Measurements from ENCODE around the gene OR51V1.
"Not testable (repeated sequence)": the region's sequence is repeated elsewhere in the genome, so short reads cannot be mapped to it uniquely, and the experiment has no call there.

The OR51V1 gene, protein sequence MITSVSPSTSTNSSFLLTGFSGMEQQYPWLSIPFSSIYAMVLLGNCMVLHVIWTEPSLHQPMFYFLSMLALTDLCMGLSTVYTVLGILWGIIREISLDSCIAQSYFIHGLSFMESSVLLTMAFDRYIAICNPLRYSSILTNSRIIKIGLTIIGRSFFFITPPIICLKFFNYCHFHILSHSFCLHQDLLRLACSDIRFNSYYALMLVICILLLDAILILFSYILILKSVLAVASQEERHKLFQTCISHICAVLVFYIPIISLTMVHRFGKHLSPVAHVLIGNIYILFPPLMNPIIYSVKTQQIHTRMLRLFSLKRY

DNA sequence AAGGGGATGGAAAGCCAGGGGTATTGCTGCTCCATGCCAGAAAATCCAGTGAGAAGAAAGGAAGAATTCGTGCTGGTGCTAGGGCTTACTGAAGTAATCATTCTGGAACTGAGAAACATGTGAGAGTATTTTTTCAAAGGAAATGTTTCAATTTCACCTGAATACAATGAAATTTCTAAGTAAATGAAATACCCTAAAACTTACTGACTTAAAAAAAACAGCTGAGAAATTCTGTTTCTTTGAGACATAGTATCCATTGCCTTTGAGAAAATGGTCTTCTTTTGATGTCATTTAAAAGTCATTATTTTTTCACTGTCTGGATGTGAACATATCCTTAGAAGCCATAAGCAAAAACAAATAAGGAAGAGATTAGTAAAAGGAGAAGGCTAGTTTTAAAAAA, at the start of gene OR51V1:
TSS of gene OR51V1 (minus strand) at position 101 of the 400 bp plus-strand sequence. CDS start at position 101, 0 bp downstream.
- TF ChIP-seq MYC (IDR thresholded peaks at IDR 0.05; ENCODE audit: low read depth, low read length) (no peak), POLR2A (IDR thresholded peaks at IDR 0.05; ENCODE audit: extremely low read depth, insufficient read length) (no peak)
- TF ChIP-seq, protein P1, sequence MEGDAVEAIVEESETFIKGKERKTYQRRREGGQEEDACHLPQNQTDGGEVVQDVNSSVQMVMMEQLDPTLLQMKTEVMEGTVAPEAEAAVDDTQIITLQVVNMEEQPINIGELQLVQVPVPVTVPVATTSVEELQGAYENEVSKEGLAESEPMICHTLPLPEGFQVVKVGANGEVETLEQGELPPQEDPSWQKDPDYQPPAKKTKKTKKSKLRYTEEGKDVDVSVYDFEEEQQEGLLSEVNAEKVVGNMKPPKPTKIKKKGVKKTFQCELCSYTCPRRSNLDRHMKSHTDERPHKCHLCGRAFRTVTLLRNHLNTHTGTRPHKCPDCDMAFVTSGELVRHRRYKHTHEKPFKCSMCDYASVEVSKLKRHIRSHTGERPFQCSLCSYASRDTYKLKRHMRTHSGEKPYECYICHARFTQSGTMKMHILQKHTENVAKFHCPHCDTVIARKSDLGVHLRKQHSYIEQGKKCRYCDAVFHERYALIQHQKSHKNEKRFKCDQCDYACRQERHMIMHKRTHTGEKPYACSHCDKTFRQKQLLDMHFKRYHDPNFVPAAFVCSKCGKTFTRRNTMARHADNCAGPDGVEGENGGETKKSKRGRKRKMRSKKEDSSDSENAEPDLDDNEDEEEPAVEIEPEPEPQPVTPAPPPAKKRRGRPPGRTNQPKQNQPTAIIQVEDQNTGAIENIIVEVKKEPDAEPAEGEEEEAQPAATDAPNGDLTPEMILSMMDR (IDR thresholded peaks at IDR 0.05; ENCODE audit: low read depth, low read length) = no peak
- TF ChIP-seq, protein P2, sequence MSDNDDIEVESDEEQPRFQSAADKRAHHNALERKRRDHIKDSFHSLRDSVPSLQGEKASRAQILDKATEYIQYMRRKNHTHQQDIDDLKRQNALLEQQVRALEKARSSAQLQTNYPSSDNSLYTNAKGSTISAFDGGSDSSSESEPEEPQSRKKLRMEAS (IDR thresholded peaks at IDR 0.05; ENCODE audit: low read depth, low read length) = no peak

DNA sequence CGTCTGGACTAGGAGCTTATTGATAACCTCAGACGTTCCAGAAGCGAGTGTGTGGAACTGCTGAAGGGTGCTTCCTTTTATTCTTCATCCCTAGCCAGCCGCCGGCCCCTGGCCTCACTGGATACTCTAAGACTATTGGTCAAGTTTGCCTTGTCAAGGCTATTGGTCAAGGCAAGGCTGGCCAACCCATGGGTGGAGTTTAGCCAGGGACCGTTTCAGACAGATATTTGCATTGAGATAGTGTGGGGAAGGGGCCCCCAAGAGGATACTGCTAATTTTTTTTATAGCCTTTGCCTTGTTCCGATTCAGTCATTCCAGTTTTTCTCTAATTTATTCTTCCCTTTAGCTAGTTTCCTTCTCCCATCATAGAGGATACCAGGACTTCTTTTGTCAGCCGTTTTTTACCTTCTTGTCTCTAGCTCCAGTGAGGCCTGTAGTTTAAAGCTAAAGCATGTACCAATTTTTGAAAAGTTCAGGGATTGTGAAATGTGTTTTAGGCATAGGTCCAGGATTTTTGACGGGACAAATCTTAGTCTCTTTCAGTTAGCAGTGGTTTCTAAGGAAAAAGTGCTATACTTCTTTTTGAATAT, 49.4 kb upstream of the OR51V1 start, which contains the start of gene HBG1:
TSS of gene HBG1 (minus strand) at position 51 of the 590 bp plus-strand sequence. CDS start 53 bp downstream, outside the sequence.
- not testable (repeated sequence) for DNase-seq (ENCODE audit: low read depth); H3K4me3 ChIP-seq (ENCODE audit: low read depth, low read length)

More for the DNA sequence above, at the start of gene OR51V1:
- no peak within 1 kb of the TSS for H3K4me3 ChIP-seq (ENCODE audit: low read depth, low read length)
- DNase-seq (ENCODE audit: low read depth) = no peak

DNA sequence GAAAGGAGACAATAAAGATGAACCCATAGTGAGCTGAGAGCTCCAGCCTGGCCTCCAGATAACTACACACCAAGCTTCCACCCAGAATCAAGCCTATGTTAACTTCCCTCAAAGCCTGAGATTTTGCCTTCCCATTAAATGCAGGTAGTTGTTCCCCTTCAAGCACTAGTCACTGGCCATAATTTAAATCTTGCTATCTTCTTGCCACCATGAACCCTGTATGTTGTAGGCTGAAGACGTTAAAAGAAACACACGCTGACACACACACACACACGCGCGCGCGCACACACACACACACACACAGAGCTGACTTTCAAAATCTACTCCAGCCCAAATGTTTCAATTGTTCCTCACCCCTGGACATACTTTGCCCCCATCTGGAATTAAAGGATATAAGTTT, 48.0 kb upstream of the OR51V1 start:
- not testable (repeated sequence) for H3K4me3 ChIP-seq (ENCODE audit: low read depth, low read length); DNase-seq (ENCODE audit: low read depth)

DNA sequence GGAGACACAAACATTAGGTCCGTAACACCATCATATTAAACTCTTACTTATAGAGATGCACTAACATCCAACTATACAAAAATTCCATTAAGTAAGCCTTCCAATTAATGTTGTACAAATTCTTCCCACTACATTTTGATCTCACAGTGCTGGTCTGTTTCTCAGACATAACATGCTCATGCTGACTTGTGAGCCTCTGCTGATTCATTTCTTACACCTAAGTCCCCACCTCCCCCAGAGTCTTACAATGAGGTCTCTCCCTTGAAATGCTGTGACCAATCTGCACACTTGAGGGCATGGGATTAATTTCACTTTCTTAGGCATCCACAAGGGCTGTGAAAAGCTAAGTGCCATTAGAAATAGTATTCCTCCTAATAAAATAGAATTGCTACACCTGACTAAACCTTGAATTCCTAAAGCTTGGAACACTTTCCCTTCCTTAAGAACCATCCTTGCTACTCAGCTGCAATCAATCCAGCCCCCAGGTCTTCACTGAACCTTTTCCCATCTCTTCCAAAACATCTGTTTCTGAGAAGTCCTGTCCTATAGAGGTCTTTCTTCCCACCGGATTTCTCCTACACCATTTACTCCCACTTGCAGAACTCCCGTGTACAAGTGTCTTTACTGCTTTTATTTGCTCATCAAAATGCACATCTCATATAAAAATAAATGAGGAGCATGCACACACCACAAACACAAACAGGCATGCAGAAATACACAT, 47.1 kb upstream of the OR51V1 start:
- no peak for DNase-seq (ENCODE audit: low read depth)
- TF ChIP-seq, protein P1 (IDR thresholded peaks at IDR 0.05; ENCODE audit: low read depth, low read length) = no peak
- TF ChIP-seq POLR2A (IDR thresholded peaks at IDR 0.05; ENCODE audit: extremely low read depth, insufficient read length) = no peak
- TF ChIP-seq MYC (IDR thresholded peaks at IDR 0.05; ENCODE audit: low read depth, low read length) = no peak
- TF ChIP-seq, protein P2 (IDR thresholded peaks at IDR 0.05; ENCODE audit: low read depth, low read length) = no peak
- no peak overlapping the region for H3K4me3 ChIP-seq (ENCODE audit: low read depth, low read length)

DNA sequence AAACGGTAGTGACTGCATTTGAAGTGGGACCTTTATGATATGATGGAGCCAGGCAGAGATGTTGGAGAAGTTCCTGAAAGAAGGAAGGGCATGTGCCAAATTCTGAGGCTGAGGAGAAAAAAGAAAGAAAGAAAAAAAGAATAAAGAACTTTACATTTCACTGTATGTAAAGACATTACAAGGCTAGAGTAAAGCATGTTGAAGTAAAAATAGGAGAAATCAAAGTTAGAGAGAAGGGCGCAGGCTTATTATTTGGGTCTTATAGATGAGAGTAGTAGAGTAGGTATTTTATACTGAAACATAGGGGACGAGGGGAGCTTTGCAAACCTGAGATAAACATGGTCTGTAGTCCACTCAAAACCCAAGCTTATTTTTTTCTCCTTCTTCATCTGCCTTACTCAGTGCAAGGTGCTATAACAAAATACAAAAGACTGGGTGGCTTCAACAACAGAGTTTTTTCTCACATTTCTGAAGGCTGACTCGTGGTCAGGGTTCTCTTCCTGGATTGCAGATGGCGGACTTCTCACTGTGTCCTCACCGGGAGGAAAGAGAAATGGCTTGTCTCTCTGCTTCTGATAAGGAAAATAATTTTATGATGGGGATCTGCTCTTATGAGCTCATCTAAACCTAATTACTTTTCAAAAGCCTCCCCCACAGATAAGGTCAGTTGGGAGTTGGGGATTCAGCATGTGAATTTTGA, 46.4 kb upstream of the OR51V1 start:
- no peak for DNase-seq (ENCODE audit: low read depth)
- H3K4me3 ChIP-seq (ENCODE audit: low read depth, low read length) = no peak overlapping the region
- TF ChIP-seq, protein P2 (IDR thresholded peaks at IDR 0.05; ENCODE audit: low read depth, low read length) = no peak
- TF ChIP-seq, protein P1 (IDR thresholded peaks at IDR 0.05; ENCODE audit: low read depth, low read length) = no peak
- TF ChIP-seq POLR2A (IDR thresholded peaks at IDR 0.05; ENCODE audit: extremely low read depth, insufficient read length) (no peak), MYC (IDR thresholded peaks at IDR 0.05; ENCODE audit: low read depth, low read length) (no peak)

DNA sequence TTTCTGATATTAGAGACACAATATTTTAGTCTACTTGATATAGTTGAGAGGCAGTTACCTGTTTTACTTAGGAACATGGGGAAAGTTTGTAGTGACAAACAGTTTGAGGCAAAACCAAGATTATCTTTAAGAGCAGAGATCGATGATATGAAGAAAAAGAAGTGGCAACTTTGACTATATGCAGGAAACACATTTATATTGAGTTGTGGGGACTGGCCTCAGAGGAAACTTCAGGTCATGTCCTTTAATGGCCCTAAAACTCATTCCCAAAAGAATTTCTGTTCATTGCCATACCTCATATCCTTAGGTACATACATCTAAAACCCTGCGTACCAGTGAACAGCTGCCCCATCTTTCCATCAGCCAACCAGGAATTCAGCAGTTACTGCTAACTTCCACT, 44.7 kb upstream of the OR51V1 start:
- H3K4me3 ChIP-seq (ENCODE audit: low read depth, low read length) = no peak overlapping the region
- no peak for DNase-seq (ENCODE audit: low read depth)
- TF ChIP-seq, protein P1 (IDR thresholded peaks at IDR 0.05; ENCODE audit: low read depth, low read length) = no peak
- TF ChIP-seq POLR2A (IDR thresholded peaks at IDR 0.05; ENCODE audit: extremely low read depth, insufficient read length) = no peak
- no peak for TF ChIP-seq MYC (IDR thresholded peaks at IDR 0.05; ENCODE audit: low read depth, low read length)
- TF ChIP-seq, protein P2 (IDR thresholded peaks at IDR 0.05; ENCODE audit: low read depth, low read length) = no peak

Data from NB4 (cell line).